Activated naive CD4-positive, alpha-beta T cell treated with anti-CD3 and anti-CD28 coated beads, Interleukin-2, amount 50 U/mL, for 24 hours (primary cell): ENCODE measurements around the gene SSR1.

Experiments used
- H3K27ac Mint-ChIP-seq: one replicate; pipeline ENCODE4 v1.8.0; 2021; ENCODE audit warnings: mild to moderate bottlenecking, mixed read lengths
- H3K27me3 Mint-ChIP-seq: one replicate; pipeline ENCODE4 v1.8.0; 2021; ENCODE audit warnings: mixed read lengths
- H3K36me3 Mint-ChIP-seq: one replicate; pipeline ENCODE4 v1.8.0; 2021; ENCODE audit warnings: mixed read lengths
- H3K4me1 Mint-ChIP-seq: one replicate; pipeline ENCODE4 v1.8.0; 2021; ENCODE audit warnings: mixed read lengths
- H3K4me3 Mint-ChIP-seq: one replicate; pipeline ENCODE4 v1.8.0; 2021; ENCODE audit warnings: mild to moderate bottlenecking, mixed read lengths
- H3K9me3 Mint-ChIP-seq: one replicate; pipeline ENCODE4 v1.8.0; 2021; ENCODE audit warnings: mixed read lengths

Gene SSR1

DNA sequence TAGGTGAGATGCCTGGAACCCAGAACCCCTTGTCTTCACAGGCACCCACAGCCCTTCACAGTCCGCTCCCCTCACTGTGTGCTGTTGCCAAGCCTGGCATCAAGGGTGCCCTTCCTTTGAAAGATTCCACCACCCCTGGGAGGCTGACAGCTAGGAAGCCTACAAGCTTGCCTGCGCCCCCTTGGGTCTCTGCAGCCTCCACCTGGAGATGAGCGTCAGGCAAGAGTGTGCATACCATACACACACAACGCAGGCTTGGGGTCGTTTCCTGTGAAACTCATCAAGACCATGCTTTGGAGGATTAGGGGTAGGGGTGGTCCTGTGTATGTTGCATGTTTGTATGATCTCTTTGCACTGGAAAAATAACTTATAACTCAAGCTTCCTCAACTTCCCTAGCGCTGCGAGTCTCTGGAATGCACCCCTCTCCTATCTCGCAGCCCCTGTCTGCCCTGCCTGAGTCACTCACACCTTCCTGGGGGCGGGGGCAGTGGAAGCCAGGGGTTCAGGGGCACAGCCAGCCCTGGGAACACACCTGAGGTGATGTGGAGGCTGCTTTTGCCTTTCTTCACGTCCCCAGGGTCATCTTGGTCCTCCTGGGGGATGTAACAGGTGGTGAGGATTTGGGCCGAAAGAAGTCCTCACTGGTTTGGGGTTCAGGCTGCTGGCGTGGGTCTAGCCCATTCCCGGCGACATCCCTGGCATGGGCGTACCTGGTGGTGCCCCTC, 67.2 kb downstream of the SSR1 start:
- H3K27me3 Mint-ChIP-seq = no peaks in the 10 kb centered on the region
- peaks cover 7% of the 10 kb centered on the region for H3K36me3 Mint-ChIP-seq
- H3K27ac Mint-ChIP-seq = no peak overlapping the region
- H3K4me3 Mint-ChIP-seq = no peak overlapping the region
- no peaks in the 10 kb centered on the region for H3K9me3 Mint-ChIP-seq
- H3K4me1 Mint-ChIP-seq = peaks cover 21% of the 10 kb centered on the region

DNA sequence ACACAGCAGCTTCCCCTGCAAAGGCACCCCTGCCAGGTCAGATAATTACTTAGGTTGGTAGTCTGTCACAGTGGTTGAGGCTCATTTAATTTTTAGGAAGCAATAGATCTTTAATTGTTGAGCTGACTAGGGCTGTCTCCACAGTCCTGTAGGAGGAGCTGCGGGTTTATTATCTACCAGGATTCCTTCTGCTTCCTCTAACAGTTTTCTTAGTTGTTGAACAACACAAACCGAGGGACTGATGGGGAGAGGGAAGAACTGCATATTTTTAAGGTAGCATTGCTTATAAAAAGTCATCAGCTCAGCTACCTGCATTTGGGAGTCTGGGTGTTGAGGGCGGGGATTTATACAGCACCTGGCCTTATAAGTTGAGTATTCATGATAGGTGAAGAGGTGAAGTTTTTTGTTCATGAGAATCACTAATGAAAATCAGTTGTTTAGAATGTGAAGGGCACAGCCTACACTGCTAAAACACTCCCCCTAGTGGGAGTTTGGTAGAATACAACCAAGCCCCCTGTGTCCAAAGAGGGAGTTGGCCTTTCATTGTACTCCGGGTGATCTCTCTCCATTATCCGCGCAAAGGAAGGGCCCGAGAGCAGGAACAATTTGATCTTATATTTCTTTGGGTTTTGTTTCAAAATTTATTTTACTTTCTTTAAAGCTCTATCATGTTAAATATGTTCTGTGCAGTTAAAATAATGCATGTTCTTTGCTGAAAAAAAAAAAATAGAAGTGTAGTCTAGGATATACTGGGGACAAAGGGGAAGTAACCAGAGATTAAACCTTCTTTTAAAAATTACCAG, 69.6 kb downstream of the SSR1 start:
- H3K9me3 Mint-ChIP-seq = no peaks in the 10 kb centered on the region
- no peaks in the 10 kb centered on the region for H3K36me3 Mint-ChIP-seq
- H3K27ac Mint-ChIP-seq = peak overlapping the region; percentile 33
- H3K27me3 Mint-ChIP-seq = no peaks in the 10 kb centered on the region
- H3K4me1 Mint-ChIP-seq = peaks cover 21% of the 10 kb centered on the region
- H3K4me3 Mint-ChIP-seq = no peak overlapping the region

DNA sequence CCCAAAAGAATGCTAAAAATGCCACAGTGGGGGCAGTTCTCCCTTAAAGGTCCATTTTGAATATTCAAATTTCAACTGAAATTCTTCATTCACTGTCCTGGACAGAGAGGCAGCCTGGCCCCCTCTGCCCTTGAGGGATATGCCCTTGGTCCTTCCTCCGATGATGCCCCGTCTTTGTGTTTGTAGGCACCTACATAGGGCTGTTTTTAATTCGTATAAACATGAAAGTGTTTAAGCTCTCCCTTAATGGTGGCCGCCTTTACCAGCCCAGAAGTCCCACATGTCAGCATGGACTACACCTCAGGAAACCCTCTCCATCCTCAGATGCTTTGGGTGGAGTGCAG, 70.2 kb downstream of the SSR1 start:
- no peaks in the 10 kb centered on the region for H3K9me3 Mint-ChIP-seq
- H3K36me3 Mint-ChIP-seq = no peaks in the 10 kb centered on the region
- H3K4me1 Mint-ChIP-seq = peaks cover 21% of the 10 kb centered on the region
- H3K27me3 Mint-ChIP-seq = no peaks in the 10 kb centered on the region
- H3K4me3 Mint-ChIP-seq = no peak overlapping the region
- peak overlapping the region; percentile 33 for H3K27ac Mint-ChIP-seq

DNA sequence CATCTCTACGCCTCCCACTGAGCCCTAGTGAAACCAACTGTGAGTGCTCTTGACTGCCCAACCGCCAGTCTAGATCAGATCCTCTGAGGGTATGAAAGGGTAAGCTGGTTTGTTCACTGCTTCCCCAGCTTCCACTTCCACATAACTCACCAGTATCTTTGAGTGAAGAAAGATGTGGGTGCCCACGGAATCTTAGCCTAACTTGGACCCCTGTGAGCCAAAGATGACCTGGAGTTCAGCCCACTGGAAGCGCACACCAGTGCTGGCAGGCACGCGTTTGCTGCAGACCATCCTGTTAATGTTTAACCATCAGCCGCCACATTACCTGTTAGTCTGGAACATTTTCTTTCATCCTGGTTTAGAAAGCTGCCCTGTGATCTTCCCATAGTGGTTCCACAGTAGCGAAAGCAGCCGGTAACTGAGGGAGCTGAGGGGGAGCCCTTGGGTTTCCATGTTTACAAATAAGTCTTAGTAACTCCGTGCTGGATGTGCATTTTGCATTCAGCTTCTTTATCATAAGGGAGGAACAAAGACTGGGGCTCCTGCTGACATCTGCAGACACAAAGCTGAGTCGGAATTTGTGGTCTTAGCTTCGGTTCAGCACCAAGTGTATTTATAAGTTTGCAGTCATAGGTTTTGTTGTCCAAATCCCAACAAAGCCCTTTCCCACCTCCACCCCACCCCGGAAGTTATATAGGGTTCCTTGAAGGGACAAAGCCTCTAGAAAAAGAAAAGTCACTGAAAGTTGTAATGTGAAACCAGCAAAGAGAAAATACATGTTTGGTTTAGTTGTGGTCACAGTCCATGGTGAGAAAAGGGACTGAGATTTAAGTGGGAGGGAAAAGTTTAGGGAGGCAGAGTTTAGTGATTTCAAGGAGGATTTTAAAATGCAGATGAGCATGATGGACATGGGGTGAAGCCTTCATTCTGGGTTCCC, 71.0 kb downstream of the SSR1 start:
- no peak overlapping the region for H3K4me3 Mint-ChIP-seq
- no peaks in the 10 kb centered on the region for H3K36me3 Mint-ChIP-seq
- peaks cover 21% of the 10 kb centered on the region for H3K4me1 Mint-ChIP-seq
- no peaks in the 10 kb centered on the region for H3K27me3 Mint-ChIP-seq
- peak overlapping the region; percentile 31 for H3K27ac Mint-ChIP-seq
- no peaks in the 10 kb centered on the region for H3K9me3 Mint-ChIP-seq

DNA sequence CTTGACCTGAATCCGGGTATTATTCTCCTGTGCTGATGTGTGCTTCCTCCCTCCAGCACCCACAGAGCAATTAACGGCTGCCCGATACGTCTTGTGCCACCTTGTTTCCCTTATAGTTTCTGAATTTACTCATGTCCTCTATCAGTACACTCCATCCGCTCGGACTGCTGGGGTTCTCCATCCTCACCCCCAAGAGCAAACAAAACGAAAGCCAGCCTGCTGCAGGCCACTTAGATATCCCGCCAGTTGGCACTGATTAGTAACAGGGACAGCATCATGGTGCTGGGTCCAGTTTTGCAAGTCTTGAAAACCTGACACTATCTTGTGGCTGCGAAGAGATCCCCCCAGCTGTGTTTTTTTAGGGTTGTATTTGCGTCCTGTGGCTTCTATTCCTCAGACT, 71.8 kb downstream of the SSR1 start:
- no peak overlapping the region for H3K4me3 Mint-ChIP-seq
- no peak overlapping the region for H3K27ac Mint-ChIP-seq
- no peaks in the 10 kb centered on the region for H3K27me3 Mint-ChIP-seq
- H3K9me3 Mint-ChIP-seq = no peaks in the 10 kb centered on the region
- peaks cover 21% of the 10 kb centered on the region for H3K4me1 Mint-ChIP-seq
- H3K36me3 Mint-ChIP-seq = no peaks in the 10 kb centered on the region

DNA sequence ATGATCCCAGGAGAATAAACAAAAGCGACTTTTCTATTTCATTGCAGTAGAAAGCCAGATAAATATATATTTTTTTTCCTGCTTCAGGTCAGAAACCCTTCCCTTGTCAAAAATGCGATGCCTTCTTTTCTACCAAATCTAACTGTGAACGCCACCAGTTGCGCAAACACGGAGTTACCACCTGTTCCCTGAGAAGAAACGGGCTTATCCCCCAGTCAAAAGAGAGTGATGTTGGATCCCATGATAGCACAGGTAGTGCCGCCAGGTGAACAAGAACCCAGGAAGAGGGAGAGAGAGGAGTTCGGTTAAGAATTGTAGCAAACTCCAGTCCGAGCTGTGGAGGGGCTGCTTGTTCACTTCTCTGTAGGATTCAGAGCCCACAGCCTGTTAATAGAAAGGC, 72.6 kb downstream of the SSR1 start:
- H3K36me3 Mint-ChIP-seq = no peaks in the 10 kb centered on the region
- peaks cover 21% of the 10 kb centered on the region for H3K4me1 Mint-ChIP-seq
- no peaks in the 10 kb centered on the region for H3K9me3 Mint-ChIP-seq
- no peak overlapping the region for H3K4me3 Mint-ChIP-seq
- no peaks in the 10 kb centered on the region for H3K27me3 Mint-ChIP-seq
- H3K27ac Mint-ChIP-seq = no peak overlapping the region

DNA sequence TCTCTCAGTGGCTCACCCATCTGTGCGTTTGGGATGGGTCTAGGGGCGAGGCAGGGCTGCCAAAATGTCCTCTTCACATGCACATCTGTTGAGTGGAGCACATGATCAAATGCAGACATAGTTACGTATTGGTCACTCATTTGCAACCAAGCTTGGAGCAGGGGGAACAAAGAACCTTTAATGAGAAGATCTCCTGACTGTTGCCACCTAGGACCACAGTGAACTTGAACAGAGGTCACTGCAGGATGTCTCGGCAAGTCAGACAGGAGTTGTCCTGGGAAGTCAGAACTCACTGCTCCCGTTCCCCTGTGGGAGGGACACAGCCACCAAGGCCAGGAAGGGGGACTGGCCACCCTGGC, 73.4 kb downstream of the SSR1 start:
- Mint-ChIP-seq H3K27ac (no peak overlapping the region), H3K9me3 (no peaks in the 10 kb centered on the region), H3K36me3 (no peaks in the 10 kb centered on the region), H3K27me3 (no peaks in the 10 kb centered on the region), H3K4me3 (no peak overlapping the region), H3K4me1 (peaks cover 21% of the 10 kb centered on the region)

DNA sequence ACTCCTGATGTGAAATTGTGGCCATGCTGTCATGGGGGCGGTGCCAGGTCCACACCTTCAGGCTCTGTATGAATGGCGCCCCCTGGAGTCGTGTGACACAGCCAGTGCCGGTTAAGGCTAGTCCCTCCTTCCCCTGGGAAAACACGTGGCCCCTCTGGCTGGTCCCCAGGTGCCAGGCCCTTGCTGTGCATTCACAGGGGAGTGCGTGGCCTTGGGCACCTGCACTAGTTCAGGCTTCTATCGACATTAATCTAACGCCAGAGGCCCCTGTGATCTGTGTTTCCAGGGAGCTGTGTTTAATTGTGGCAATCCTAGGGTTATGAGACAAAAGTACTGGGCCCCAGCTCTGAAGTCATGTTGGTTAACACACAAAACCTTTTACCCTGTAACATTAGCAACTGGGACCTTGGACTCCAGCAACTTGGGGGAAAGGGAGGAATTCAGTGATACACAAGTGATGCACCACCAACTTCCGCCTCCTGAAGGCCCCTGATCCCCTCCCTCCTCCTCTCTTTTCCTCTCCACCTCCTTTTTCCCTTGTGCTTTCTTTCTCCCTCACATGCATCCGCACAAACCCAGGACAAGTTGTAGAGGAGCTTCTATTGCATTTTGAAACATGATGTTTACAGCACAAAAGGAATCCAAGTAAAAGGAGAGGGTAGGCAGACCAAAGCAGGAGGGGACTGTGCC, 74.0 kb downstream of the SSR1 start:
- no peaks in the 10 kb centered on the region for H3K27me3 Mint-ChIP-seq
- H3K36me3 Mint-ChIP-seq = no peaks in the 10 kb centered on the region
- H3K4me3 Mint-ChIP-seq = no peak overlapping the region
- no peaks in the 10 kb centered on the region for H3K9me3 Mint-ChIP-seq
- H3K27ac Mint-ChIP-seq = peak overlapping the region; percentile 51
- peaks cover 21% of the 10 kb centered on the region for H3K4me1 Mint-ChIP-seq

DNA sequence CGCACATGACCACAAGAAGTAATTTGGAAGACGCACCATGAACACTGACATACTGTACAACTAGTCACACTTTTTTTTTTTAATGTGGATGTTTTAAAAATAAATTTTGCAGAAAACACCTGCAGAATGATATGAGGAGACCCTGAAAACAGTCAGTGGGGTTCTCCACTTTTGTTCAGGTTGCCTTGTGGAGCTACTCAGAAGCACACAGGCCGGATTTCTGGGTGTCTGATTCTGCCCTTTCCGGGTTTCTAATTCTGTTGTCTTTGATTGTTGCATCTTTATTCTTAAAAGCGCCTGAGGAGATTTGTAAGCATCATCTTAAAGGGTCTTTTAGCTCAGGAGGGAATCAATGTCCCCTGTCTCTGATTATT, 74.5 kb downstream of the SSR1 start:
- Mint-ChIP-seq H3K36me3 (no peaks in the 10 kb centered on the region), H3K27ac (peak overlapping the region; percentile 51), H3K9me3 (no peaks in the 10 kb centered on the region), H3K4me1 (peaks cover 23% of the 10 kb centered on the region), H3K27me3 (no peaks in the 10 kb centered on the region), H3K4me3 (no peak overlapping the region)

DNA sequence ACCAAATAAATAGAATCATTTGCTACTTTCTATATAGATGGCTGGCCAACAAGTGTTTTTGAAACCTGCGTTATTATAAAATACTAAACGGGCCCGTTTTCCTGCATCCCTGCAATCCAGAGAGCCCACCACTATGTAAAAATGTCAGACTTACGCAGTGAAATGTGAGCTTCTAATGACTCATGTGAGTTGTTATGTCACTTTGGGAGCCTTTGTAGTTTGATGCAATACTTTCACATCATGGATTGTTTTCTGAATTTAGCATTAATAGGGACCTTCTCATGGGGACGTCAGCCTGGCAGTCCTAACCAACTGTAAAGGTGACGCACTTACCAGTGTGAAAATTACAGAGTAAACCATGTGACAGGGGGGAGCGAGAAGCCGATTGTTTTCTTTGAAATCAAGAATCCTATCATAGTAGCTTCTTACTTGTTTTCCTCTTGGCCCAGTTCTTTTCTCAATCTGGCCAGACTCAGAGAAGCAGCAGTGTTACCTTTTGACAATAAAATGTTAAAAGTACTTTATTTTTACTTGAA, 75.3 kb downstream of the SSR1 start:
- no peaks in the 10 kb centered on the region for H3K9me3 Mint-ChIP-seq
- no peaks in the 10 kb centered on the region for H3K27me3 Mint-ChIP-seq
- no peak overlapping the region for H3K4me3 Mint-ChIP-seq
- peak overlapping the region; percentile 62 for H3K27ac Mint-ChIP-seq
- no peaks in the 10 kb centered on the region for H3K36me3 Mint-ChIP-seq
- peaks cover 15% of the 10 kb centered on the region for H3K4me1 Mint-ChIP-seq

DNA sequence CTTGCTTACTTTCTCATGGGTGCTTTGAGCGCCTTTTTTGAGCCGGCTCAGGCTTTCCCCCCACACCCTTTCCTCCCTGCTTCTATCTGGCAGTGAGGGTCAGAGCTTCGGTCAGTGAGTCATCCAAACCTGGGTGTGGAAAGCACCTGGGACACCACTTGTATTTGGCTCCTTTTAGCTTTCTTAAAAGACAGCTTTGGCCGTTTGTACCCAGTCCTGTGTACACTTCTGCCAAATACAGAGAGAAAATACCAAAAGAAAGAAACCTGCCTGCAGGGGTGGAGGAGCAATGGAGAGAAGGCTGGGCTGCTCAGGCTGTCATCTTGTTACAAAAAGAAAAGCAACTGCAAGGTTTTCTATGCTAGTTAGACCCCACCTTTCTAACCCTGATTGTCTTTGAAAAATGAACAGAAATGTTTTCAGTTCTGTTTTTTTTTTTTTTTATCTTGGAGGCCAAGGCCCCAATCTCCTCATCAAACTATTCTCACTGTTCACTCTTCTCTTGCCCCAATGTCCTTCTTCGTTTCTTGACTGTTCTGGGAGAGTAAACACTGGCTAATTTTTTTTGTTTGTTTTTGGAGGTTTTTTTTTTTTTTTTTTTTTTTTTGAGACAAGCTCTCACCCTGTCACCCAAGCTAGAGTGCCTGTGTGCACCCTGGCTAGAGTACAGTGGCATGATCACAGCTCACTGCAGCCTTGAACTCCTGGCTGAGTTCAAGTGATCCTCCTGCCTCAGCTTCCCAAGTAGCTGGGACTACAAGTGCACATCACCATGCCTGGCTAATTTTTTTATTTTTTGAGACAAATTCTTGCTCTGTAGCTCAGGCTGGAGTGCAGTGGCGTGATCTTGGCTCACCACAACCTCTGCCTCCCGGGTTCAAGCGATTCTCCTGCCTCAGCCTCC, 76.4 kb downstream of the SSR1 start:
- peaks cover 14% of the 10 kb centered on the region for H3K4me1 Mint-ChIP-seq
- no peak overlapping the region for H3K4me3 Mint-ChIP-seq
- peak overlapping the region; percentile 15 for H3K27ac Mint-ChIP-seq
- H3K9me3 Mint-ChIP-seq = no peaks in the 10 kb centered on the region
- peaks cover 6% of the 10 kb centered on the region for H3K36me3 Mint-ChIP-seq
- no peaks in the 10 kb centered on the region for H3K27me3 Mint-ChIP-seq

DNA sequence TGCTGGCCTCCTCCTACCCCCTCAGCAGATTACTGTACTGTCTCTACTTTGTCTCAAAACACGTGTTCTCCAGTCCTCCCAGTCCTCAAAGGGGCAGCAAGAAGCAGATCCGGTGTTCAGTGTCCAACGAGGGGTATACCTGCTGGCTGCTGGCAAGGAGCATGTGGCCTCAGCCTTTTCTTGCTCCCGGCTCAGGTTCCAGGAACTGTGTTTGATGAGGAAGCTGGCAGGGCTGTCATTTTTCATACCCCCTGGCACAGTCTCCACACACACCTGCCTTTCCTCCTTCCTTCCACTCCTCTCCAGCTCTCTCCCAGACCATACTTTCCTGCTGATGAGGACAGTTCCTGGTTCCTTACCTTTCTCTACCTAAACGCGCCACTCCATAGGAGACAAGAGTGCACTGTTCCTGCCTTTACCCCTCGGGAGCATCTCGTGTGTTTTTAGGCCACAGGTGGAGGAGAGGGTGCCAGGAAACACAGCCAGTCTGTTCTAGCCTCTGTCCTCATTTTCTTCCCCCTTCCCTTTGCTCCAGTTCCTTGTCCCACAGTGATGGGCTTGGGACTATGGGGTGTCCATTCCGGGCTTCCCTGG, 77.2 kb downstream of the SSR1 start:
- Mint-ChIP-seq H3K27ac (peak overlapping the region; percentile 36), H3K27me3 (no peaks in the 10 kb centered on the region), H3K4me3 (no peak overlapping the region), H3K36me3 (peaks cover 6% of the 10 kb centered on the region), H3K9me3 (no peaks in the 10 kb centered on the region), H3K4me1 (peaks cover 14% of the 10 kb centered on the region)

DNA sequence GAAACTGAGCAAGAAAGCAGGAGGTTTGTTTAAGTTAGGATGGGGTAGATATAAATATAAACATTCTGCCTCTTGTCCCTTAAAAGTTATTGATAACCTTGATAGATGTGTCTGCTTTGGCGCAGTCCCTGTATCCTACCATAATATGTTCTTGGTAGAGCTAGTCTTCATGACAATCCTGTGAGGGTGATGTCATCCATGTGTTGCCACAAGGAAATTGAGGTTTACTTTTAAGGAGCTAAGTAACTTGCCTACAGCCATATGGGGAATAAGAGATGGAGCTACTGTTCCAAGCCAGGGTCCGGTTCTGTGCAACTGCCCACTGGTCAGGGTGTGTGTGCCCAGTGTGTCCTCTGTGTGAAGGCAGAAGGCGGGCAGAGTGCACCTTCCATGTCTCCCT, 78.5 kb downstream of the SSR1 start:
- no peak overlapping the region for H3K27ac Mint-ChIP-seq
- H3K27me3 Mint-ChIP-seq = no peaks in the 10 kb centered on the region
- no peak overlapping the region for H3K4me3 Mint-ChIP-seq
- no peaks in the 10 kb centered on the region for H3K9me3 Mint-ChIP-seq
- H3K4me1 Mint-ChIP-seq = peaks cover 14% of the 10 kb centered on the region
- H3K36me3 Mint-ChIP-seq = peaks cover 9% of the 10 kb centered on the region

DNA sequence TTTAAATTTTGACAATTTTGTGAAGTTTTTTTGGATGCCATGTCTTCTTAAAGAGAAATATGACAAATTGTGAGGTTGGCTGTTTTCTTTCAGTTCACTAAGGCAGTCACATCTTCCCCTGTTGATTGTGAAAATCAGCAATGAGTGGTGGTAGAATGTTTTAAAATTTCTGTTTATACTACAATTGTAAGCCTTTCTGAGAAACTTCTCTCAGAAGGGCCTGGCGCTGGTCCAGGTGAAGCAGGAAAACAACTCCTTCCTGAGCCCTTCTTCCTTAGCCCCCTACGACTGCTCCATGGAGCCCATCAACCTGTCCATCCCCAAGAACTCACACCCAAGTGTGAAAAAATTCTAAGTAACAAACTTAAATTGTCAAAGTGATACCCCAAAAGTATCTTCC, 80.6 kb downstream of the SSR1 start:
- no peaks in the 10 kb centered on the region for H3K27me3 Mint-ChIP-seq
- peaks cover 21% of the 10 kb centered on the region for H3K36me3 Mint-ChIP-seq
- no peak overlapping the region for H3K4me3 Mint-ChIP-seq
- H3K27ac Mint-ChIP-seq = no peak overlapping the region
- peaks cover 14% of the 10 kb centered on the region for H3K4me1 Mint-ChIP-seq
- no peaks in the 10 kb centered on the region for H3K9me3 Mint-ChIP-seq
